ENCODE results near the gene DYNLRB1.

DNA sequence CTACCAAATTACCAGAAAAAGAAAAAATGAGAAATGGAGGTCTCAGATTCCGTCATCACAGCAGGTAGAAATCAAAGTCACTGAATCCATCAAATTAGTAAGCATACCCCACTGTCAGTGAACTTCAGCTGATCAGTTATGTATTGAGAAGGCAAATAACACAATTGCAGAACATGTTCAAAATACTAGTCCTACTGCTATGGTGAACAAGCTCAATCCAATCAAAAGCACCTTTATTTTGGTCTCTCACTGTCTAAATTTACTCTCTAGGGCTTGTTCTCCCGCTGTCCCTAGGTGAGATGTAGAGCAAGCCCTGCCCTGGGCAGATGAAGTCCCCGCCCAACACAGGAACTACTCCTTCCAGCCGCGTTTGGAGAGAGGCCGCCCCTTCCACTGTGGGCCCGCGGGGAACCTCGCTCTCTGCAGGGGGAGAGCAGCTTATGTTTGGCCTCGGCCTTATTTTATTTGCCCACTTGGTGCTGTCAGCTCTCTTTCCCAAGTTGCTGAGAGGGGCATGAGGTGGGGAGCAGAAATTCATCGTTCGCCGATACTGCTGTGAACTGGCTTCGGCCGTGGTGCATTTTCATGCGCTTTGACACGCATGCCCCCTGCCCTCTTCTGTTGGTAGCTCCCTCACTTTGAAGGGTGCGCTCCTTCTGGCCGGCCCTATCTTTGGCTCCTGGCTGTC lies 28.0 kb downstream of the DYNLRB1 start:
- TF ChIP-seq, protein P1, sequence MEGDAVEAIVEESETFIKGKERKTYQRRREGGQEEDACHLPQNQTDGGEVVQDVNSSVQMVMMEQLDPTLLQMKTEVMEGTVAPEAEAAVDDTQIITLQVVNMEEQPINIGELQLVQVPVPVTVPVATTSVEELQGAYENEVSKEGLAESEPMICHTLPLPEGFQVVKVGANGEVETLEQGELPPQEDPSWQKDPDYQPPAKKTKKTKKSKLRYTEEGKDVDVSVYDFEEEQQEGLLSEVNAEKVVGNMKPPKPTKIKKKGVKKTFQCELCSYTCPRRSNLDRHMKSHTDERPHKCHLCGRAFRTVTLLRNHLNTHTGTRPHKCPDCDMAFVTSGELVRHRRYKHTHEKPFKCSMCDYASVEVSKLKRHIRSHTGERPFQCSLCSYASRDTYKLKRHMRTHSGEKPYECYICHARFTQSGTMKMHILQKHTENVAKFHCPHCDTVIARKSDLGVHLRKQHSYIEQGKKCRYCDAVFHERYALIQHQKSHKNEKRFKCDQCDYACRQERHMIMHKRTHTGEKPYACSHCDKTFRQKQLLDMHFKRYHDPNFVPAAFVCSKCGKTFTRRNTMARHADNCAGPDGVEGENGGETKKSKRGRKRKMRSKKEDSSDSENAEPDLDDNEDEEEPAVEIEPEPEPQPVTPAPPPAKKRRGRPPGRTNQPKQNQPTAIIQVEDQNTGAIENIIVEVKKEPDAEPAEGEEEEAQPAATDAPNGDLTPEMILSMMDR (IDR thresholded peaks at IDR 0.05; ENCODE audit: extremely low read depth in 1 of 2, insufficient read depth in 1 of 2, low read depth in 1 of 2, low read length in 2 of 2): no peak
- TF ChIP-seq FOS (IDR thresholded peaks at IDR 0.05; ENCODE audit: borderline replicate concordance, insufficient read depth, low read length): no peak
